GM19023 (cell line): ENCODE measurements around the gene HAO1.

Source experiments
- ATAC-seq: cut with Tn5 transposase; IDR thresholded peaks from one replicate; pipeline ENCODE4 v1.9.1; 2021; ENCODE audit warnings: mild to moderate bottlenecking, moderate library complexity; ENCODE audit not compliant: unreplicated experiment

Gene HAO1

DNA sequence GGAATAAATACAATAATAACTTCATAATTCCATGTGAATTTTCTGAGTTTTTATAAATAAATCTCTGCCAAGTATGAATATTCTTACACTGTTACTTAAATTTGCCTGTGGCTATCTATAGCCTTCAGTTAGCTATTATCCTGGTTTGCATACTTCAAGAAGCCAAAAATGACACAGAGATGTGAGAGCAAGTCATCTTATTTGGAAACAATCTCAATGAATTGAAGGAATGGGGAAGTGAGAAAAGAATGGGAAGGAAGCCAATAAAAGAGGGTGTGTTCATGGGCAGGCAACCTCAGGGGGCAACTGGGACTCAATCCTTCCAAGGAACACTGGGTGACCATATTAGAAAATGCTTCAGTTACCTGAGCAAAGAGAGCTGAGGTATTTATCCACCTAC lies 9.9 kb downstream of the HAO1 start:
- ATAC-seq, result no peak

DNA sequence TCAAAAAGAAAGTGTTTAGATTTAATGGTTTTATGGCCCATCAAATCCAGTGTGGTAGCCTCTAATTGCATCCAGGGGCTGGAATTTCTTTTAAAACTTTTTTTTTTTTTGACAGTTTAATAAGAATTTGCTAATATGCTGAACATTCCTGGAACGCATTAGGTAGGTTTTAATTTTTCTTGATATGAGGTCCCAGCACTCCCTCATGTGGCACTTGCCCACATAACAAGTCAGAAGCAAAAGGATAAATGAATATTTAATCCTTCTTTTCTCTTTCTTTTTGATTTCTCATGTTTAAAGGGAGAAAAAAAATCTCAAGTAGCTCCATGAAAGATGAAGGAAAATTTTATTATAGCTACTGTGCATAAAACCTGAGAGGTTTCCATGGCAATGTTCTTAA lies 13.5 kb downstream of the HAO1 start:
- ATAC-seq, result no peak

DNA sequence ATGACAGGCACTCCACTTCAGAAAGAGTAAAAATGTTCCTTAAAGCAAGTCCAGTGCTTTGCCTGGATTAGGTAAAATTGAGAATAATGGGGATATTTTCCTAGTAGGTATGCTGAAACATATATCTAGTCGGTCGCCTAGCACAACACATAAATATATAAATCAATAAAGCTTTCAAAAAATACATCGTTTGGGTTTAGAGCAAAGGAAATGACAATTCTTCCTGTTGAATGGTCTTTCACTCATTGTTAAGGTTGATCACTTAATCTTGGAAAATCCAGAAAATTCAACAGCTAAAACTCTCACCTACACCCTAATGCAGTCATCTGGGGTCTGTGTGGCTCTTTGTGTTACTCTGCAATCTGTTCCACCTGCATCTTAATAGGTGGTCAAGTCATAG lies 13.9 kb downstream of the HAO1 start:
- no peak for ATAC-seq

DNA sequence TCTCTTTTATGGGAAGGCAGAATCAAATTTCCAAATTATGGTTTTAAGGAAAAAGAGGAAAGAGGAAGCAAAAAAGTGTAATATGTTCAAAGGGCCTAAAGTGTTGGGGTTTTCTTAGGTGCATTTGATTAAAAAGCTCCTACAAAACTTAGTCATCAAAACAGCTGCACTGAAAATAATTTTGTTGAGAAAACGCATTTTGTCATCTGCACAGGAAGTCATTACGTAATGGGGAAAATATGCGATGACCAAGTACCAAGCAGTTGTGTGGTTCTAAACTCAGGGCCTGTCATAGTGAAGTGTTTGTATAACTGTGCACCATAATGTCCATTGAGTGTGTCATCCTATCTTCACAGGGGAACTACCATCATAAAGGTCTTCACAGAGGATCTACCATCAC lies 15.6 kb downstream of the HAO1 start:
- ATAC-seq, result no peak

DNA sequence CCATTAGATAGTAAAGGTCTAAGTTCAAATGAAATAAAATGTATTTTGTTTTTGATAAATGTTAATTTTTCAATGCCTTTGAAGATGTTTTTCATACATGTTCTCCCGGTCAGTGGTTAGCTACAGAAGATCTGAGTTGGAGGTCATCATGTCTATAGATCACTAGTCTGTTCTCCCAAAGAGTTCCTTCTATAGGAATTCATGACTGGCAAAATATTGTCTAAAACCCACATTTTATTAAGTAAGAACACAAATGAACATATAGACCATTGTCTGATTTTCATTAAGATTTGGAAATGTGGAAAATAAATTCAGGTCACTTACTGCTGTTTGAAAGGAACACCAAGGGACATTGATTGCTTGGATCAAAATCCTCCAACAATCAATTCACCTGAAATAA lies 23.6 kb downstream of the HAO1 start:
- no peak for ATAC-seq

DNA sequence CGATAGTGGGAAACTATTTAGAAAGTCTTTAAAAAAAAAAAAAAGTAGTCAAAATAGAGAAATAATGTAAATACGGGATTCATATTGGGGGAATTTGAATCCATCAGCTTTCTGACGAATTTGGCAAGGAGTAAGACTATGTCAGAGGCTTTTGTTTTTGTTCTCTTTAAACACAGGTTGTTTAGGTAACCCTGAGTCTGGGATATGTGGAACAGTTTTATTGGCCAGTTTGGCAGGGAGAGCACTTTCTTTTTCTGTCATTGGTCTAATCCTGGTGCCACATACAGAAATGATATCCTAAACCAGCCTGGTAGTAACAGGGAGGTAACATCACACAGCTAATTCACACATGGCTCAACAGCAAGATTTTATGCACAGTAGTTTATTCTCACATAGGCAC lies 27.7 kb downstream of the HAO1 start:
- no peak for ATAC-seq

DNA sequence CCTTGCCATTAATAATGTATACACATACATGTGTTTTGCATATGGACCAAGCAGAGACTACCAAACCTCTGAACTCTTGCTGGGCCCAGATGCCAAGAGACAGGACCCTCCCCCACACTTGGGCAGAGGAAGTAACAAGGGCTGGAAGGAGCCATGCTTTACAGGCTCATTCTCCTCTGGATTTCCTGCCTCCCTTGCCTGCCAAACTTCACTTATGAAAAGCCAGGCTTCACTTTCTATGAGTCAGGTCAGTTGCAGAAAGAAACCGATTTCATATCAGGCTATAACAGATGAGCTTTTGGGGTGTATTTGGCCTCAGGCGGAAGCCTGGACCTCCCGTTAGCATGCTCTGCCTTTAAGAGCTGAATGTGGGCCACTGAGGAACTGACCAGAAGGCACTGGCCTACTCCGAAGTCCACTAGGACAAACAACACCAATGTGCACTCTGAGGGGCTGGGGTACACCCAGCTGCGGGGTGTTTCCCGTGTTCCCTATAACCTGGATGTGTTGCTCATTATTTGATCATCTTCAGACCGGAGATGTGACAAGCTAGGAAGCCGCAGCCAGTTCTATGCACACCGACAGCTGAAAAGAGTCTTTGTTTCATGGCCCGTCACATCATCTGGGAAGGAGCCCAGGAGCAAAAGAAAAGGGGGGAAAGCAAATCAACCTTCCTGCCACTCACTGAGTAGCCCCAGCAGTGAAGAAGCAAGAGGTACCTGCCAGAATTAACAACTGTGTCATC lies 28.5 kb downstream of the HAO1 start:
- no peak for ATAC-seq

DNA sequence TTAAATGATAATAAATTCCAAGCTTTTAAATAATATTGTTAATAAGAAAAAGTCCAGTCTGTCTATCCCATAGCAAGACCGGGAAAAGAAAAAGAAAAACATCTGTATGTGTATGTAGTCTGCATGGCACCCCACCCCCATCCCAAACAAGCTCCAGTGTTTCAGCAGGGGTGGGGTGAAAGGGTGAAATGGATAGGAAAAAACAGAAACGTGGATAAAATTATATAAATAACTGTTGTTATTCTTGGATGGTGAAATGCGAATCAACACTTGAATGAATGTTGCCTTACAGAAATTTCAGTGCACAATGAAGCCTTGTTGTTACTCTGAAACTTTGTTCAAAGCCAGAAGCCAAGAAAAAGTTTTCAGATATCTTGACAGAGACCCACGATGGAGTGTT lies 31.4 kb downstream of the HAO1 start:
- no peak for ATAC-seq

DNA sequence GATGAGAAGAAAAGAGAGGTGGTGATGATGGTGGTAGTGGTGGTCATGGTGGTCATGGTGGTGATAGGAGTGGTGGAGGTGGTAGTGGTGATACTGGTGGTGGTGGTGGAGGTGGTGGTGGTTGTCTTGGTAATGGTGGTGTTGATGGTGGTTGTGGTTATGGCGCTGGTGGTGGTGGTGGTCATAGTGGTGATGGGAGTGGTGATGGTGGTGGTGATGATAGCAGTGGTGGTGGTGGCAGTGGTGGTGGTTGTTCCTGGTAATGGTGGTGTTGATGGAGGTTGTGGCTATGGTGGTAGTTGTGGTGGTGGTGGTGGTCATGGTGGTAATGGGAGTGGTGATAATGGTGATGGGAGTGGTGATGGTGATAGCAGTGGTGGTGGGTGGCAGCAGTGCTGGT lies 36.8 kb downstream of the HAO1 start:
- no peak for ATAC-seq

DNA sequence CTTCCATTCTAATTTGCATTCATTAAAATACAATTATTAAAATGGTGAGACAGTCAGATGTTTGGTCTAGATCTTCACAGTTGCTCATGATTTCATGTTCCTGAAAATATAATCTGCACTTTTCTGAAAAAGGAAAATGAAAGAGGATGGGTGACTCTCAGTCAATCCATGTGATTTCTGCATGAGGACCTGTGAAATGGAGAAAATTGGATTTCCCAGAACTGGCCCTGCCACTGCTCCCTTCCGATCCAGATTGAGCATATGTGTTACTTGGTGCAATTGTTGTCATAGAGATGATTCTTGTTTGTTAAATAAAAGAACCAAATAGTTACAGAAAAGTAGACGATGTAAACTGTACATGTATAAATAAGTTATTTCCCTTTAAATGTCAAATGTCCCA lies 37.4 kb downstream of the HAO1 start:
- ATAC-seq, result no peak

DNA sequence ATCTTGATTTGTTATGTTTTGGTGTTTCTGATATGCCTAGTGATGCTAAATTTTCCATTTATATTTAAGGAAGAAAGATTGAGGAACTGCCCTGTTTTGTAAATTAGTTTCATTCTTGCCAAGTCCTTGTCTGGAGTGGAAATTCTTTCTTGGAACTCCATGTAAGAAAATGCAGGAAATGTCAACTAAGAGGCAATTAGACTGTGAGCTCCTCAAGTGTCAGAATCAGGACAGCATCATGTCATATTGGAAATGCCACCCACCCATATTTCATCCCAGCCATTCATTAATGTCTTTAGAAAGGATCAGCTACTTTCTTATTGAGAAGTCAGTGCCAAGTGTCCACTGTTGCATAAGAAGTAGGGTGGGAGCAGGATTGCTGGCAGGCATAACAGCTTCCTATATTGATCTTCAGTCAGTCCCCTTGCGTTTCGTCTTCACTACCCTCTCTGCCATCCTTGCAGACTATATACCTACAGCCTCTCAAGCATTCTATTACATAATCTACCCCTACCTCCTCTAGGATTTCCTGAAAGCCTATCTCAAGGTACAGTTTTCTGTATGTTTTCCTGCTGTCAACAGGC lies 42.4 kb downstream of the HAO1 start:
- no peak for ATAC-seq

DNA sequence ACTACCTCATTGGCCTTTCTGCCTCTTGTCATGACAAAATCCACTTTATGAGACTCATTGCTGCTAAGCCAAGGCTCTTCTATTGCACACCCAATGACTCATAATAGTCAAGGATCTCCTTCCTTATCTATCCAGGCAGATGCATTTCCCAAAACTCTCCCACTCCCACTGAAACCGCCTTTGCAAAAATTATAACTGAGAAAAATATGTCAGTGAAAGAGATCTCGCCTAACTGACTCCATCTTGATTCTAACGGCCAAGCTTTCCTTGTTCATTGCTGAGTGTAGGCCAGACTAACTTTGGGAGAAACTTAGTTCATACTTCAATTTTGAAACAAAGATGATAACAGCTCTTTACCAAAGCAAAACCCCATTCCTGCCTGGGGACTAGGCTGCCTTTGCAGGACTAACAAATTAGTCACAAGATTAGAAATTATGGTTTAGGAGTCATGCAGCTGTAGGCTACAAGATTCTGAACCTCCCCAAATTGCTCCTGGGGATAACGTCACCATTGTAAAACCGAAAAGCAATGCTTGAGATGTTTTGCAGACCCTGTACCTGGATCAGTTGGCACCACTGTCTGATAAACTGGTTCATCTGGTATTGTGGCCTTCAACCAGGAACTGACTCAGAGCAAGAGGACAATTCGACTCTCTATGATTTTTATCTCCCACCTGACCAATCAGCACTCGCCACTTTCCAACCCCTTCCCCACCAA lies 47.1 kb downstream of the HAO1 start:
- no peak for ATAC-seq

DNA sequence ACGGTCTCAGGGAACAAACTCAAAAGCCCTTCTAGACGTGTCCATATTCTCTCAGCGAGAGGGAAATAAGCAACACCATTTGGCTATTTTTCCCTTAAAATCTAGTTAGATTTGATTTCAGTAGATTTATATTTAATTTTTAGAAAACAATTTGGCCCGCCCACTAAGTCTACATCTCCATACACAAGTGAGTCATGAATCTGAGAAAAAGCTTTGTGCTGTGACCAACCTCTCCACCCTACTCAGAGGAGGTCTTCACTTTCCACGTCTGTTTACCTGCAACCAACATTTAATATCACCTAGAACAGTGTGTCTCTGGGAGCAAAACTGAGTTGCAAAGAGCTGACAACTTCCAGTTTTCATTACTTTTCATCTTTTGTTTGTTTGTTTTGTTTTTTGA lies 48.6 kb downstream of the HAO1 start:
- ATAC-seq, result no peak

DNA sequence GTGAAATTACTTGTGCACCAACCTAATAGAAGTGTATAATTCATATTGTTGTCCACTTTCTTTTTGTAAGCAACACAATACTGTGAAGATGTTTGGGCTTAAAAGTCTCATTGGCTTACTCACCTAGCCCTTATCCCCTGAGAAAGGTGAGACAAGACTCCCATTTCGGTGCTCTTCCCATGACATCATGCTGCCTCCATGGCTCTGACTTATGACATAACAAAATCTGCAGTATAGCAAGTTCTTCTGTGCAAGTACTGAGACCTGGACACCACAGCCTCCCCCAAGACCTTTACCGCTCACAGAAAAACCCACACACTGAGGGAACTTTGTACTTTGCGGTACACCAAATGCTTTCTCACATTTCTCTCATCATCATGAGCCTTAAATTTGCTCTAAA lies 50.5 kb downstream of the HAO1 start:
- no peak for ATAC-seq

DNA sequence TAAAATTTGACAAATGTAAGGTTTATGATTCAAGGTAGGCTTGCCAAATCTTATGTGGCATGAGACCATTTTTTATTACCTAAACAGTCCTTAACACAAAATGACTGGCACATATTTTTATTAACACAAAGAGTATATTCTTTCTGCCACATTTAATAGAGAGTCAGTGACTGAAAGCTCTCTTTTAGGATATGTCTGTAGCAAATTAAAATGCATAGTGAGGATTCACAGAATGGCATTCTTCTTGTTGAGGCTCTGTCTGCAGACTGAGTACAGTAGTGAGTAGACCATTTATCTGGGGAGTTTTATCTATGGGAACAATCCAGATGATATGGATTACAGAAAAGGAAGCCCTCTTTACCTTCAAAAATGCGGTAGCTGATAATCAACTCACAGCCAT lies 56.5 kb downstream of the HAO1 start:
- no peak for ATAC-seq

DNA sequence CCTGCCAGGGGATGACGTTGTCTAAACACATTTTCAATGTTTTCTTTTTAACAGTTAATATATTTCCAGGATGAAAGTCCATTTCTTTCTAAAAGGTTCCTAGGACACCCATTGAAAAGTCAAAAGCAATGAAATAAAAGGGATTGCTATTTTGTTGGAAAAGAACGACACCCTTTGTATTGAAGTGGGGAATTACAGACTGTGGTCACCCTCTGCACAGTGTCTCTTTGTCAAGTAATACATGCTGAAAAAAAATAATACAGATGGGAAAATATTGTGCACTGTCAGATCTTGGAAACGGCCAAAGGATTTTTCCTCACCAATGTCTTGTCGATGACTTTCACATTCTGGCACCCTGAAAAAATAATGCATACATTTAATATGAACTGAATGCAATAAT lies 56.9 kb downstream of the HAO1 start:
- ATAC-seq, result no peak

DNA sequence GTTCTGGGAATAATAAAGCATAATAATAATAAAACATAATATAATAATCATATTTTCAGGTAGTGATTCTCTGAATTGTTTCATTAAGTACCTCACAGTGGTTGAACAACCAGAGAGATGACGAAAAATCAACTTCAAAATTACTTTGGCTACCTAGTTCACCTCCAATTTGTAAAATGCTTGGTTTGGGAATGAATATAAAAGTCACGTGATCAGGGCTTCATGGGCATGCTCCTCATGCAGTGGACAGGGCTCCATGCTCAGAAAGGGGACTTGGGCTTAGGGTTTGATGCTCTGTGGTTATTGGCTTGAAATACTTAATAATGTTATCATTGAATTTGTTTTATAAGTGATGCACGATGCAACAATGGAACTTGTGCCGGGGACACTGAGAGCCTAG lies 58.2 kb downstream of the HAO1 start:
- ATAC-seq, result no peak

DNA sequence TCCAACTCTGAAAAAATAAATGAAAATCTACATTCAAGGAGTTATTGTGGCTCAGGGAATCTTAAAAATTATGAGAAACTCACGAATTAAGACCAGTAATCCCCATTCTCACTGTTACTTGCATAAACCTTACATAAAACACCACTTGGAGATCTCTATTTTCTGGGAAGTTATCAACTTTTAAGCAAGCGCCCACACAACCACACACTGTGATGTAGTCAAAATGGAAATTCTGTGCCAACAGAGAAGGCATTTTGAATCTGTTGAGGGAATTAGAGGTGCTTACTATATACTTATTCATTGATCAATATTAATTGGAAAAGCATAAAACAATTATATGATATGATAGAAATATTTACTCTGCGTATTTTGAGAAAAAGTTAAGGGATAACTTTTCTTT lies 58.7 kb downstream of the HAO1 start:
- ATAC-seq, result no peak

DNA sequence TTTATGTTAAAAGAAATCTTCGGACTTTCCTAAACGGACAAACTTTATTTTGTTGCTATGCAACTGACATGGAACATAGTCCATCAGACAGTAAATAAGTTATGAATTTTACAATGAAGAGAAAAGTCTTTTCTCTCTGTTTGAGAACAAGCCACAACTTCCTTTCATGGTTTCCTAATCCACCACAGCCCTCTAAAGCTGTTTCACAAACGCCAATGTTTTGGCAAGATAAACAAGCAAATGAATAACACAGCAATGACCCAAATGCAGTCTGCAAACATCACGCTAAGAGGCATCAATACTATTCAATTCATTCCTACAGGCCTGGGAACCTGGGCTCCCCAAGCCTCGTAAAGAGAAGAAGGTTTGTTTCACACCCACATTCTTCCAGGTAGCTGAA lies 60.4 kb downstream of the HAO1 start:
- no peak for ATAC-seq

DNA sequence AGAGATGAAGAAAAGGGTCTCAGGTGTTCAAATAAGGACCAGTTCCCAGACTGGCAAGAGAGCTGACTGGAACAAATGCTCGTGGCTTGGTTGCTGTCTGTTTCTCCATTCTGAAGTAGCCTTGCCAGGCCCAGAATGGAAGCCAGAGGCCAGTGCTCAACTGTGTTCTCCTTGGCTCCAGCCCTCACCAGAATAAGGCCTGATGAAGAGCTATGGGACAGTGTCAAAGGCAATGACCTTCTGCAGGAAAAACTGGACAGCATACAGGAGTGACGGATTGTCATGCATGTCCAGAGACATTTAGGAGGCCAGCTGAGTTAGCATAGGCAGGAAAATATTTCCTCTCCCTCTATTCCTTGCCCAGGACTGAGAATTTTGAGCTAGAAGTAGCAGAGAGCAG lies 72.2 kb downstream of the HAO1 start:
- ATAC-seq, result no peak

DNA sequence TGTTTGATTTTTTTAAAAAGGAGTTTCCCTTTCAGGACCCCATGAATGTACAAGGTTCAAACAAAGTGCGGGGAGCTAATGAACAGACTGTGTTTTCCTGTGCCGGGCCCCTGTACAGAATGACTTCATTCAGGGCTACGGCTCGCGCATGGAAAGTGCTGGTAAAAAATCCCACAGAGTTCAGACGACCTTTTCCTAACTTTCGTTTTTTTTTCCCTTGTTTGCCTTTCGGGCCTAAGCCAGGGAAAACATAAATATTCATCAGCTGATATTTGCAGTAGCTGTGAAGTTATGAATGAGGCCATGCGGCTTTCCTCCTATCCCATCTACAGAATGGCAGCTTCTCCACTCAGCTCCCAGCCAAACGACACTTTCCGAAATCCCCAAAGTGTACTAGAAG lies 74.0 kb downstream of the HAO1 start:
- ATAC-seq, result no peak

DNA sequence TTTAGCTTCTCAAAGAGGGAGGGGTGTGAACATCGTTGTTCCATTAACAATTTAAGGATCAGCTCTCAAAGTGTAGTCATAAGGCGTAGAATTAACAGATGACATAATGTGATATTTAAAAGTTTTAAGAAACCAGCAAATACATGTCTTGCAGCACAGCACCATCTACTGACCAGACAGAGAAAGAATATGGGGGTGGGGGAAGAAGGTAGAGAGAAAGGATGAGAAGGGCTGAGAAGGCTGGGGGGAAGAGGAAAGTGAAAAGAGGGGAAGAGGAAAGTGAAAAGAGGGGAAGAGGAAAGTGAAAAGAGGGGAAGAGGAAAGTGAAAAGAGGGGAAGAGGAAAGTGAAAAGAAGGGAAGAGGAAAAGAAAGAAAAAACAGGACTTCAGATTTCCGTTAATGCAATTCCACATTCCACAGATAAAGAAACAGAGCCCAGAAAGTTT lies 80.9 kb downstream of the HAO1 start:
- no peak for ATAC-seq
